B cell (primary cell): Measurements from ENCODE around the gene ADAMTS2.

Experiments
- CTCF ChIP-seq: fragments of 200-600 bp; IDR thresholded peaks from one replicate; pipeline ENCODE4 v1.8.0; 2022; ENCODE audit warnings: antibody characterized with exemption, mild to moderate bottlenecking
- EZH2 ChIP-seq: IDR thresholded peaks from 2 replicates; pipeline ENCODE4 v1.6.1; 2012; ENCODE audit warnings: borderline replicate concordance, low read depth, mild to moderate bottlenecking, moderate library complexity, low read length; ENCODE audit not compliant: insufficient read depth, poor library complexity, severe bottlenecking

- TF ChIP-seq CTCF (no peak), EZH2 (no peak)
These were observed 69.1 kb downstream of the ADAMTS2 start for GRCh38 chr5:179275941-179276837.
